HepG2 (cell line): ENCODE data around the gene RRP36. TPM values are rescaled to one million over a fixed set of nuclear protein-coding genes. Genes with fewer than 3 reads are reported as not detected.
A peak's percentile ranks its signal among the peaks of the same experiment; 100 is the strongest.

ENCODE experiments used
- CERS6 ChIP-seq: sonication (generic); formaldehyde crosslinking; IDR thresholded peaks from 2 replicates; pipeline ENCODE4 v1.5.0; 2020; ENCODE audit warnings: missing genetic modification reagents
- DBP ChIP-seq: sonication (generic); formaldehyde crosslinking; IDR thresholded peaks from 2 replicates; pipeline ENCODE4 v1.4.0; 2020; ENCODE audit warnings: missing genetic modification reagents; ENCODE audit errors: not compliant biosample characterization
- MBNL3 ChIP-seq: fragments of 250-450 bp; sonication (Bioruptor Pico); conservative IDR thresholded peaks from 2 replicates; pipeline ENCODE4 v1.8.0; 2022; ENCODE audit warnings: mild to moderate bottlenecking, inconsistent platforms
- NFYB ChIP-seq: sonication (generic); formaldehyde crosslinking; IDR thresholded peaks from 2 replicates; pipeline ENCODE4 v1.4.0; 2020; ENCODE audit warnings: missing genetic modification reagents
- NR2C2 ChIP-seq: sonication (generic); formaldehyde crosslinking; IDR thresholded peaks from 2 replicates; pipeline ENCODE4 v1.4.0; 2020; ENCODE audit warnings: missing genetic modification reagents, mild to moderate bottlenecking, moderate library complexity, borderline replicate concordance
- PLRG1 ChIP-seq: fragments of 450-650 bp; conservative IDR thresholded peaks from 2 replicates; pipeline ENCODE4 v1.6.1; 2016
- PLSCR1 ChIP-seq: sonication (generic); formaldehyde crosslinking; IDR thresholded peaks from 2 replicates; pipeline ENCODE4 v1.5.0; 2020; ENCODE audit warnings: missing genetic modification reagents, mild to moderate bottlenecking, borderline replicate concordance
- PRDM4 ChIP-seq: sonication (generic); formaldehyde crosslinking; IDR thresholded peaks from 2 replicates; pipeline ENCODE4 v1.9.0; 2021; ENCODE audit warnings: missing genetic modification reagents, borderline replicate concordance
- PTBP1 ChIP-seq: fragments of 200-400 bp; formaldehyde crosslinking; IDR thresholded peaks from 2 replicates; pipeline ENCODE4 v1.6.1; 2018; ENCODE audit warnings: low read length, low read depth; ENCODE audit not compliant: poor library complexity, severe bottlenecking
- RXRA ChIP-seq: sonication (generic); formaldehyde crosslinking; IDR thresholded peaks from 2 replicates; pipeline ENCODE4 v1.5.1; 2020; ENCODE audit warnings: missing genetic modification reagents
- SIX1 ChIP-seq: sonication (generic); formaldehyde crosslinking; IDR thresholded peaks from 2 replicates; pipeline ENCODE4 v1.4.0; 2020; ENCODE audit warnings: missing genetic modification reagents, borderline replicate concordance
- SMC3 ChIP-seq: IDR thresholded peaks from 2 replicates; pipeline ENCODE4 v1.6.1; 2011; ENCODE audit warnings: low read length, improper control_type of control experiment
- SPEN ChIP-seq: sonication (generic); formaldehyde crosslinking; IDR thresholded peaks from 2 replicates; pipeline ENCODE4 v1.5.1; 2020; ENCODE audit warnings: low read depth, mild to moderate bottlenecking, missing genetic modification reagents
- SRF ChIP-seq: IDR thresholded peaks from 2 replicates; pipeline ENCODE4 v1.6.1; 2011; ENCODE audit warnings: mild to moderate bottlenecking, low read depth, low read length, moderate library complexity
- TIGD3 ChIP-seq: sonication (generic); formaldehyde crosslinking; IDR thresholded peaks from 2 replicates; pipeline ENCODE4 v1.5.1; 2020; ENCODE audit warnings: mild to moderate bottlenecking, missing genetic modification reagents, borderline replicate concordance
- ZNF574 ChIP-seq: sonication (generic); formaldehyde crosslinking; IDR thresholded peaks from 2 replicates; pipeline ENCODE4 v1.4.0; 2020; ENCODE audit warnings: missing genetic modification reagents
- ZNF607 ChIP-seq: sonication (generic); formaldehyde crosslinking; IDR thresholded peaks from 2 replicates; pipeline ENCODE4 v1.5.1; 2020; ENCODE audit warnings: missing genetic modification reagents, mild to moderate bottlenecking, borderline replicate concordance
- ZNF768 ChIP-seq: sonication (generic); formaldehyde crosslinking; IDR thresholded peaks from 2 replicates; pipeline ENCODE4 v1.4.0; 2020; ENCODE audit warnings: missing genetic modification reagents
- ZNF784 ChIP-seq: sonication (generic); formaldehyde crosslinking; IDR thresholded peaks from 2 replicates; pipeline ENCODE4 v1.5.1; 2020; ENCODE audit warnings: missing genetic modification reagents, mild to moderate bottlenecking, borderline replicate concordance
- polyA plus RNA-seq, 8 experiments: library from polyadenylated mRNA; depleted of rRNA in 3 of 8; stranded (reverse) in 7 of 8; unstranded in 1 of 8; fragments of >200 nt; fragmentation: Illumina TruSeq in 4 of 8; extraction: Trizol in 4 of 8; gene quantifications; 2 replicates each; pipeline versions ENCODE4 v1.2.1 to v1.2.3, GENCODE V29; 2011 to 2016; ENCODE audit warnings: low read depth in 4 of 8, missing spikeins in 1 of 8, mixed read lengths in 1 of 8; ENCODE audit not compliant: insufficient read depth in 1 of 8
- total RNA-seq, 5 experiments: library from RNA; depleted of rRNA; stranded (reverse); fragments of >200 nt; fragmentation: Illumina TruSeq; extraction: Trizol; gene quantifications; 2 replicates each; pipeline ENCODE4 v1.2.3, GENCODE V29; 2016; ENCODE audit warnings: low read depth in 1 of 5

The RRP36 gene
- total and polyA plus RNA-seq, 2 of the 13 experiments (the other 11 are each of a cell fraction or from before 2014, with no cell fraction given): 29.5 to 144 TPM

- TF ChIP-seq ZNF607 (CRISPR knock-in tag) (no peak), PLRG1 (no peak), PTBP1 (no peak), PRDM4 (CRISPR knock-in tag) (no peak), SIX1 (CRISPR knock-in tag) (no peak), TIGD3 (CRISPR knock-in tag) (no peak), CERS6 (CRISPR knock-in tag) (no peak), SMC3 (peak; percentile 95), PLSCR1 (no peak), ZNF574 (CRISPR knock-in tag) (no peak), MBNL3 (no peak), RXRA (no peak), ZNF784 (no peak), SRF (no peak), DBP (CRISPR knock-in tag) (no peak), ZNF768 (no peak), SPEN (CRISPR knock-in tag) (0 out of 2 replicates have a peak, but pooled peaks have one; percentile 51), NR2C2 (no peak), NFYB (no peak)
Observed at GRCh38 chr6:43070028-43070632, 48.7 kb downstream of the RRP36 start (continued).
